Measurements from ENCODE around the gene G2E3.
"Not testable (repeated sequence)": the region's sequence is repeated elsewhere in the genome, so short reads cannot be mapped to it uniquely, and the experiment has no call there.

The G2E3 gene

DNA sequence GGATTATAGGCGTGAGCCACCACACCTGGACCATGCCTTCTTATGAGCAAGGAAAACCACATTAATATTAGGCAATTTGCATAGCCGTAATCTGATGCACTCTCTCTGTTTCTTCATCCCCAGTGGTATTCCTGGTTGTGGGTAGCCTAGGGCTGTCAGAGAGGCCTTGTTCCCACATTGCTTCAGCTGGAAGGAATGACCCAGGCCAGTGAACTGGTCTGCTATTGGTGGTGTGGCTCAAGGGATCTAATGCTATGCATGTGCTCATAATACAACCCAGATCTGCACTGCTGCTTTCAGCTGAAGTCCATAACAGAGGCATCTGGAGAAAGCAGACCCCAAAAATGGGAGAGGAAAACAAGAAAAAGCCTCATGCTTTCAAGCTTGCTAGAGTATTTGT lies 33.1 kb upstream of the G2E3 start:
- TF ChIP-seq, protein P1, sequence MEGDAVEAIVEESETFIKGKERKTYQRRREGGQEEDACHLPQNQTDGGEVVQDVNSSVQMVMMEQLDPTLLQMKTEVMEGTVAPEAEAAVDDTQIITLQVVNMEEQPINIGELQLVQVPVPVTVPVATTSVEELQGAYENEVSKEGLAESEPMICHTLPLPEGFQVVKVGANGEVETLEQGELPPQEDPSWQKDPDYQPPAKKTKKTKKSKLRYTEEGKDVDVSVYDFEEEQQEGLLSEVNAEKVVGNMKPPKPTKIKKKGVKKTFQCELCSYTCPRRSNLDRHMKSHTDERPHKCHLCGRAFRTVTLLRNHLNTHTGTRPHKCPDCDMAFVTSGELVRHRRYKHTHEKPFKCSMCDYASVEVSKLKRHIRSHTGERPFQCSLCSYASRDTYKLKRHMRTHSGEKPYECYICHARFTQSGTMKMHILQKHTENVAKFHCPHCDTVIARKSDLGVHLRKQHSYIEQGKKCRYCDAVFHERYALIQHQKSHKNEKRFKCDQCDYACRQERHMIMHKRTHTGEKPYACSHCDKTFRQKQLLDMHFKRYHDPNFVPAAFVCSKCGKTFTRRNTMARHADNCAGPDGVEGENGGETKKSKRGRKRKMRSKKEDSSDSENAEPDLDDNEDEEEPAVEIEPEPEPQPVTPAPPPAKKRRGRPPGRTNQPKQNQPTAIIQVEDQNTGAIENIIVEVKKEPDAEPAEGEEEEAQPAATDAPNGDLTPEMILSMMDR (IDR thresholded peaks at IDR 0.05; ENCODE audit: low read depth, low read length) = no peak

DNA sequence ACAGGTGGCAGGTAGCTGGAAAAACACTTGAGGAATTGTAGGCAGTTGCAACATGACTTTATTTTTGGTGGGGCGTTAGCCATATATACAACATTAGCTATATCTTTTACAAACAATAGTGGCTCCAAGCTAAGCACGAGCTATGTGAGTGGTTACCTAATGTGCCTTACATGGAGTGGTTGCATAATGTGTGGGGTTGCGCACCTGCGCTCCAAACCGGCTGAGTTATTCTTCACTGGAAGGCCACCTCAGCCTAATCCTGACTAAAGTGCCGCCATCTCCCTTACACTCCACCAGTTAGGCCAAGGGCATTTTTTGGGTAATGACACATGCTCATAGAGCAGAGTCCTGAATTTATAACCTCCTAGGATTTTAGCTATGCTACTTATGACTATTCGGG lies 31.8 kb upstream of the G2E3 start:
- H3K4me3 ChIP-seq (ENCODE audit: low read depth, low read length) = no peak overlapping the region
- TF ChIP-seq, protein P1 (IDR thresholded peaks at IDR 0.05; ENCODE audit: low read depth, low read length) = no peak

More for the DNA sequence above, 33.1 kb upstream of the G2E3 start:
- no peak overlapping the region for H3K4me3 ChIP-seq (ENCODE audit: low read depth, low read length)

DNA sequence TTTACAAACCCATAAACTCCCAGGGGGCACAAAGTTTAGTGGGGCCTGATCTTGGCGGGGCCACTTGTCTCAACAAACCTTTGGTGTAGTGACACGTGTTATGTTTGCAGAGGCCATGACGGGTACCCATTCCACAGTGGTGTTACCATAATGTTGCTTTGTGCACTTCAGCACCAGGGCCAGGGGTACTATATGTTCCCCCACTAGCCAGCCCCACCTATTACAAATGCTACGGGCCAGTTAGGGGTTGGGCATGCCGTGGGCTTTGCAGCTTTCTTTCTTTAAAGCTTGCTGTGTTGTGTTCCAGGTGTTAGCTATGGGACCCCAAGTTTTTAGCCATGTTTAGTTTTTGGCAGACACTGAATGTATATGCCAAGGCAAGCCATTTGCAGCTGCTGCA lies 30.8 kb upstream of the G2E3 start:
- TF ChIP-seq, protein P1 (IDR thresholded peaks at IDR 0.05; ENCODE audit: low read depth, low read length) = no peak
- H3K4me3 ChIP-seq (ENCODE audit: low read depth, low read length) = no peak overlapping the region

- TF ChIP-seq, protein P1 (IDR thresholded peaks at IDR 0.05; ENCODE audit: low read depth, low read length) = no peak
- H3K4me3 ChIP-seq (ENCODE audit: low read depth, low read length) = no peak overlapping the region
Measured at GRCh38 chr14:30528778-30529642, 29.9 kb upstream of the G2E3 start.

GRCh38 chr14:30532264-30532663 lies 26.7 kb upstream of the G2E3 start:
- no peak overlapping the region for H3K4me3 ChIP-seq (ENCODE audit: low read depth, low read length)
- TF ChIP-seq, protein P1 (IDR thresholded peaks at IDR 0.05; ENCODE audit: low read depth, low read length) = no peak

GRCh38 chr14:30533126-30533525 lies 25.8 kb upstream of the G2E3 start:
- TF ChIP-seq, protein P1 (IDR thresholded peaks at IDR 0.05; ENCODE audit: low read depth, low read length) = no peak
- H3K4me3 ChIP-seq (ENCODE audit: low read depth, low read length) = no peak overlapping the region

- no peak overlapping the region for H3K4me3 ChIP-seq (ENCODE audit: low read depth, low read length)
- TF ChIP-seq, protein P1 (IDR thresholded peaks at IDR 0.05; ENCODE audit: low read depth, low read length) = no peak
Measured at GRCh38 chr14:30541318-30541717, 17.6 kb upstream of the G2E3 start.

DNA sequence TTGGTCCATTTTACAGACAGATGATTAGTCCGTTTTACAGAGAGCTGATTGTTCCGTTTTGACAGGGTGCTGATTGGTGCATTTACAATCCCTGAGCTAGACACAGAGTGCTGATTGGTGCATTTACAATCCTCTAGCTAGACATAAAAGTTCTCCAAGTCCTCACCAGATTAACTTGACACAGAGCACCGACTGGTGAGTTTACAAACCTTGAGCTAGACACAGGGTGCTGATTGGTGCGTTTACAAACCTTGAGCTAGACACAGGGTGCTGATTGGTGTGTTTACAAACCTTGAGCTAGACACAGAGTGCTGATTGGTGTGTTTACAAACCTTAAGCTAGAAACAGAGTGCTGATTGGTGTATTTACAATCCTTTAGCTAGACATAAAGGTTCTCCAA lies 12.2 kb upstream of the G2E3 start:
- not testable (repeated sequence) for H3K4me3 ChIP-seq (ENCODE audit: low read depth, low read length)
